SK-N-SH (cell line): Measurements from ENCODE around the gene BAG2. TPM values are rescaled to one million over a fixed set of nuclear protein-coding genes. Genes with fewer than 3 reads are reported as not detected.

Experiments
- CTCF ChIA-PET: fragments of 300-600, 350-600 bp; formaldehyde crosslinking; extraction: SDS; loops from one replicate; lab custom pipeline; 2021; lab: Yijun Ruan, JAX
- POLR2A ChIA-PET: fragments of 350-600 bp; sonication (Branson Sonifier 250); formaldehyde crosslinking; extraction: SDS; loops from one replicate; lab custom pipeline; 2020; ENCODE audit warnings: antibody characterized with exemption, inconsistent platforms; lab: Yijun Ruan, JAX
- DNase-seq: peaks from one replicate; pipeline ENCODE4 v3.0.0; 2012
- H2AFZ ChIP-seq: fragments of 200-600 bp; sonication (generic); 2 replicates; pipeline ENCODE4 v1.8.1; 2016; ENCODE audit warnings: antibody characterized with exemption, mild to moderate bottlenecking, low read depth
- H3F3A ChIP-seq: fragments of 200-600 bp; sonication (generic); replicated peaks from 2 replicates; pipeline ENCODE3; 2016; ENCODE audit warnings: antibody characterized with exemption, mild to moderate bottlenecking; ENCODE audit not compliant: insufficient read depth
- H3K27ac ChIP-seq, 2 experiments: fragments of 200-500 bp in 1 of 2; fragments of 200-600 bp in 1 of 2; sonication (Bioruptor generic) in 1 of 2; sonication (generic), shearing (Covaris generic) in 1 of 2; 2 replicates each; pipeline versions ENCODE4 v1.5.1 to v1.6.1; 2014 to 2016; ENCODE audit warnings: low read depth in 2 of 2, inconsistent platforms in 1 of 2, low read length in 1 of 2, mild to moderate bottlenecking in 1 of 2, mixed read lengths in 1 of 2
- H3K27me3 ChIP-seq: fragments of 200-600 bp; sonication (generic), shearing (Covaris generic); 2 replicates; pipeline ENCODE4 v1.6.1; 2016; ENCODE audit warnings: mixed run types; ENCODE audit not compliant: insufficient read depth
- H3K36me3 ChIP-seq, 2 experiments: fragments of 200-500 bp in 1 of 2; fragments of 200-600 bp in 1 of 2; sonication (Bioruptor generic) in 1 of 2; sonication (generic) in 1 of 2; replicated peaks in 1 of 2; 2 replicates each; pipeline versions ENCODE3 to v1.5.1; 2014 to 2016; ENCODE audit warnings: low read length in 1 of 2, mild to moderate bottlenecking in 1 of 2; ENCODE audit not compliant: insufficient read depth in 2 of 2, control insufficient read depth in 1 of 2
- H3K4me1 ChIP-seq, 2 experiments: fragments of 200-500 bp in 1 of 2; fragments of 200-600 bp in 1 of 2; sonication (Bioruptor generic) in 1 of 2; sonication (generic), shearing (Covaris generic) in 1 of 2; 2 replicates each; pipeline versions ENCODE4 v1.5.1 to v1.6.1; 2014 to 2016; ENCODE audit warnings: low read depth in 1 of 2, low read length in 1 of 2, mixed run types in 1 of 2; ENCODE audit not compliant: insufficient read depth in 2 of 2, control insufficient read depth in 1 of 2
- H3K4me2 ChIP-seq: fragments of 200-600 bp; sonication (generic), shearing (Covaris generic); 2 replicates; pipeline ENCODE4 v1.6.1; 2017; ENCODE audit warnings: mixed run types
- H3K4me3 ChIP-seq, 2 experiments: fragments of 200-500 bp in 1 of 2; fragments of 200-600 bp in 1 of 2; sonication (Bioruptor generic) in 1 of 2; sonication (generic), shearing (Covaris generic) in 1 of 2; 2 replicates each; pipeline versions ENCODE4 v1.5.1 to v1.8.1; 2014 to 2016; ENCODE audit warnings: low read depth in 2 of 2, inconsistent platforms in 1 of 2, low read length in 1 of 2, mild to moderate bottlenecking in 1 of 2, mixed read lengths in 1 of 2, moderate library complexity in 1 of 2
- H3K79me2 ChIP-seq: fragments of 200-600 bp; sonication (generic); 2 replicates; pipeline ENCODE4 v1.8.1; 2017; ENCODE audit warnings: mild to moderate bottlenecking; ENCODE audit not compliant: insufficient read depth
- H3K9ac ChIP-seq: fragments of 200-600 bp; sonication (generic); 2 replicates; pipeline ENCODE4 v1.6.1; 2017; ENCODE audit warnings: mixed run types
- H3K9me2 ChIP-seq: fragments of 200-600 bp; sonication (generic); 2 replicates; pipeline ENCODE4 v1.6.1; 2017; ENCODE audit warnings: mixed run types
- H3K9me3 ChIP-seq: fragments of 200-600 bp; sonication (generic); 2 replicates; pipeline ENCODE4 v1.6.1; 2017; ENCODE audit warnings: mixed run types, mild to moderate bottlenecking, moderate library complexity
- H4K20me1 ChIP-seq: fragments of 200-600 bp; sonication (generic); 2 replicates; pipeline ENCODE4 v1.6.1; 2017; ENCODE audit warnings: mild to moderate bottlenecking, mixed run types; ENCODE audit not compliant: insufficient read depth
- CHD2 ChIP-seq: fragments of 150-350 bp; IDR thresholded peaks from 2 replicates; pipeline ENCODE4 v1.6.1; 2018; ENCODE audit warnings: low read length; ENCODE audit not compliant: partially characterized antibody
- EP300 ChIP-seq, 2 experiments: IDR thresholded peaks; 2 replicates each; pipeline versions ENCODE4 v1.4.0 to v1.6.1; 2012; ENCODE audit warnings: borderline replicate concordance in 1 of 2, low read depth in 1 of 2, low read length in 1 of 2
- EZH2phosphoT487 ChIP-seq: fragments of 200-600 bp; sonication (generic); IDR thresholded peaks from 2 replicates; pipeline ENCODE4 v1.6.1; 2017; ENCODE audit warnings: low read depth, mixed run types, mild to moderate bottlenecking, antibody characterized with exemption, moderate library complexity, borderline replicate concordance
- GABPA ChIP-seq: IDR thresholded peaks from 2 replicates; pipeline ENCODE4 v1.4.0; 2012; ENCODE audit warnings: low read depth, mild to moderate bottlenecking
- GATA2 ChIP-seq: sonication (generic); formaldehyde crosslinking; IDR thresholded peaks from 2 replicates; pipeline ENCODE4 v1.5.0; 2020; ENCODE audit warnings: mild to moderate bottlenecking, missing genetic modification reagents
- IRF3 ChIP-seq: fragments of 150-350 bp; IDR thresholded peaks from 2 replicates; pipeline ENCODE4 v1.6.1; 2016; ENCODE audit warnings: mild to moderate bottlenecking, low read depth, low read length
- MAX ChIP-seq: IDR thresholded peaks from 2 replicates; pipeline ENCODE4 v1.4.0; 2012; ENCODE audit warnings: low read depth
- MXI1 ChIP-seq: IDR thresholded peaks from 2 replicates; pipeline ENCODE4 v1.6.1; 2012; ENCODE audit warnings: mild to moderate bottlenecking, low read depth, low read length, improper control_type of control experiment
- NFIC ChIP-seq: IDR thresholded peaks from 2 replicates; pipeline ENCODE4 v1.4.0; 2012; ENCODE audit warnings: borderline replicate concordance
- RCOR1 ChIP-seq: fragments of 150-350 bp; IDR thresholded peaks from 2 replicates; pipeline ENCODE4 v1.6.1; 2017; ENCODE audit warnings: antibody characterized with exemption, low read length
- REST ChIP-seq: IDR thresholded peaks from 2 replicates; pipeline ENCODE4 v1.6.1; 2012; ENCODE audit warnings: mild to moderate bottlenecking, low read depth, low read length, moderate library complexity
- RXRA ChIP-seq: IDR thresholded peaks from 2 replicates; pipeline ENCODE4 v1.4.0; 2012; ENCODE audit warnings: low read depth, mild to moderate bottlenecking, borderline replicate concordance
- SIN3A ChIP-seq: IDR thresholded peaks from 2 replicates; pipeline ENCODE4 v1.6.1; 2012; ENCODE audit warnings: low read depth, mild to moderate bottlenecking, low read length, moderate library complexity, borderline replicate concordance
- SMC3 ChIP-seq: IDR thresholded peaks from 2 replicates; pipeline ENCODE4 v1.6.1; 2012; ENCODE audit warnings: low read depth, low read length, improper control_type of control experiment
- TAF1 ChIP-seq: IDR thresholded peaks from 2 replicates; pipeline ENCODE4 v1.6.1; 2012; ENCODE audit warnings: low read depth, mild to moderate bottlenecking, low read length, moderate library complexity, borderline replicate concordance
- TCF12 ChIP-seq: IDR thresholded peaks from 2 replicates; pipeline ENCODE4 v1.4.0; 2012
- USF1 ChIP-seq: IDR thresholded peaks from 2 replicates; pipeline ENCODE4 v1.4.0; 2012; ENCODE audit warnings: low read depth, borderline replicate concordance
- USF2 ChIP-seq: fragments of 150-350 bp; IDR thresholded peaks from 2 replicates; pipeline ENCODE4 v1.6.1; 2017; ENCODE audit warnings: antibody characterized with exemption, low read length, low read depth, borderline replicate concordance
- YY1 ChIP-seq: IDR thresholded peaks from 2 replicates; pipeline ENCODE4 v1.4.0; 2012; ENCODE audit warnings: low read depth, mild to moderate bottlenecking
- WGBS: methylation state at CpG from one replicate; pipeline ENCODE4 v1.1.6; 2017; ENCODE audit warnings: low lambda C conversion rate; 5-methylcytosine and 5-hydroxymethylcytosine counted together
- polyA plus RNA-seq, 3 experiments: library from polyadenylated mRNA; depleted of rRNA; stranded (reverse); fragments of >200 nt; gene quantifications; 2 replicates each; pipeline ENCODE4 v1.2.3, GENCODE V29; 2012

Gene BAG2
- polyA plus RNA-seq, 1 of the 3 experiments (the other 2 are of a cell fraction) = 5.3 TPM

GRCh38 chr6:57177545-57178265 is 5.6 kb downstream of the BAG2 start:
- Histone ChIP-seq H4K20me1 (no peaks in the 10 kb centered on the region), H3K4me2 (no peak overlapping the region), H3K27me3 (no peaks in the 10 kb centered on the region), H3K27ac (no peak overlapping the region; a peak in 1 of 4 replicates), H3K9me2 (no peaks in the 10 kb centered on the region), H3K9ac (no peak overlapping the region), H3K36me3 (peaks cover 26 to 47% of the 10 kb centered on the region in 2 experiments), H3K9me3 (no peaks in the 10 kb centered on the region), H3K4me1 (peaks cover 0 to 12% of the 10 kb centered on the region in 2 experiments; a peak in 2 of 4 replicates), H2AFZ (no peak overlapping the region), H3F3A (peaks cover 40% of the 10 kb centered on the region), H3K4me3 (no peak overlapping the region), H3K79me2 (peaks cover 86% of the 10 kb centered on the region)
- ChIA-PET POLR2A (no interaction called here), CTCF (interaction anchor here (1.1 kb wide), 2 partner anchors 11 to 12 kb away, joined by 3 to 4 read pairs; no protein-coding TSS in a partner anchor)
- TF ChIP-seq EZH2phosphoT487 (no peak), GABPA (no peak), MAX (no peak), GATA2 (CRISPR knock-in tag) (no peak), RCOR1 (no peak), CHD2 (no peak), MXI1 (no peak), USF2 (no peak), EP300 (IDR thresholded peaks at IDR 0.05; ENCODE audit: borderline replicate concordance in 1 of 2, low read depth in 1 of 2, low read length in 1 of 2) (no peak), YY1 (no peak)
- no peak for DNase-seq
- WGBS = 93% methylated on average over 11 of the region's 11 CpGs

- H3K4me3 ChIP-seq = no peak overlapping the region
- H3K9ac ChIP-seq = no peak overlapping the region
- no peaks in the 10 kb centered on the region for H3K27me3 ChIP-seq
- 93% methylated on average over 3 of the region's 3 CpGs for WGBS
- H4K20me1 ChIP-seq = no peaks in the 10 kb centered on the region
- no peak overlapping the region for H2AFZ ChIP-seq
- no peaks in the 10 kb centered on the region for H3K9me3 ChIP-seq
- peaks cover 32% of the 10 kb centered on the region for H3F3A ChIP-seq
- no peak for DNase-seq
- ChIA-PET CTCF (no interaction called here), POLR2A (no interaction called here)
- H3K4me1 ChIP-seq = no peaks in the 10 kb centered on the region; a peak in 1 of 4 replicates
- H3K79me2 ChIP-seq = peaks cover 58% of the 10 kb centered on the region
- peaks cover 52 to 63% of the 10 kb centered on the region in 2 experiments for H3K36me3 ChIP-seq
- H3K9me2 ChIP-seq = no peaks in the 10 kb centered on the region
- H3K27ac ChIP-seq = no peak overlapping the region
- H3K4me2 ChIP-seq = no peak overlapping the region
- TF ChIP-seq CHD2 (no peak), REST (no peak), TCF12 (no peak), SMC3 (no peak), NFIC (no peak), RXRA (no peak), EZH2phosphoT487 (no peak), SIN3A (no peak), TAF1 (no peak), USF1 (no peak), IRF3 (no peak), USF2 (no peak)
Measured at GRCh38 chr6:57180596-57180995, 8.5 kb downstream of the BAG2 start.
